ENCODE results near the gene CHGA. TPM values are rescaled to one million over a fixed set of nuclear protein-coding genes. Genes with fewer than 3 reads are reported as not detected.
A peak's percentile ranks its signal among the peaks of the same experiment; 100 is the strongest.

CHGA gene
- total RNA-seq, 1 experiment from 2014 or later, result not detected

DNA sequence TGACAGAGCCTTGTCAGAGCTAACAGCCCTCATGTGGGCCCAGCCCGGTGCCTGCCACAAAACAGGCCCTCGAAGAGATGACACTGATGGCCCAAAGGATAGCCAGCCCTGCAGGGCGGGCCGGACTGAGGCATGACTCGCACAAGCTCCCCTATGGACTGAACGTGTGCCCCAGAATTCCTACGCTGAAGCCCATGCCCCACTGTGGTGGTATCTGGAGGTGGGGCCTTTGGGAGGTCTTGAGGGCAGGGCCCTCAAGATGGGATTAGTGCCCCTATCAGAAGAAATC, 38.6 kb downstream of the CHGA start:
- no peak for DNase-seq (ENCODE audit: low read depth)

DNA sequence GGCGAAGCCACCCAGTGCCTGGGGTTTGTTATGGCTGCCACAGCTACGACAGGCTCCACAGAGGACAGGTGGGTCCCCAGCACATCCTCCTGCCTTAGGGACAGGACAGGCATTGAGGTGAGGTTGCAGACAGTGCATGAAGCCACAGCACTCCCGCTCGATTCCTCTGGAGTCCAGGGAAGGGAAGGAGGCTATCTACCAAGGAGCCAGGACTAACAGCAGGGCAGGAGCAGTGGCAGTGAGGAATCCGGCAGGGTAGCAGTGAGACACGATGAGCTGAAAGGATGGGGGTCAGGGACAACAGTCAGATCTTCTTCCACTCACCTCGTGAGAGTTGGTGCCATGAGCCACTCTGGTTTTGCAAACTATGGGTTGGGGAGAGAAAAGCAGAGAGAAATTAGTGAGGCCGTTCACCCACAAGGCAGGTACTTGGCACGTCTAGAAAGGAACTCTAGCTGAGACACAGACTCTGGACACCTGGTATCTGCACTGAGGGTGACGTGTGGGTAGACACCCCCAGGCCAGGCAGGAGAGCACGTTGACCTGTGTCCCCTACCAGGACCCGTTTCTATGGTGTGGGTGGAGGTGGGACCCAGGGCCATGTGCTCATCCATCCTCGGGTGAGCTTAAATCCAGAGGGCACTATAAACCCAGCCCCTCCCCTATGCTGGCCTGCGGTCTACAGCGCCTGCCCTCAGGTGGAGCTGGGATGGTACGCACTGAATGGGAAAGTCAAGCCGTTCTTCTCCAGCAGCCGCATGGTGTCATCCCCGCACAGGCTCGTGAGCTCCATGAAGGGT, 39.3 kb downstream of the CHGA start:
- DNase-seq (ENCODE audit: low read depth), result no peak

DNA sequence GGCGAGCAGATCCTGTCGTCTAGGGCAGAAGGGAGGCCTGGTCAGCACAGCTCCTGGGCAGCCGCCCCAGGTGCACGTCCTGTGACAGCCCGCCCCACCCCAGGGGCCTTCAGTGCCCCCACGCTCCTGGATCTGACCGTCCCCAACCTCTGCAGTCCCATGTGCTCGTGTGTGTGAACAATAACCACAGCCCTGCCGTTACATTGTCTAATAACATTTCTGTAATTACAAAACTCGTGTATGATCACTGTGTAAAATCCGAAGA, 39.8 kb downstream of the CHGA start:
- no peak for DNase-seq (ENCODE audit: low read depth)

DNA sequence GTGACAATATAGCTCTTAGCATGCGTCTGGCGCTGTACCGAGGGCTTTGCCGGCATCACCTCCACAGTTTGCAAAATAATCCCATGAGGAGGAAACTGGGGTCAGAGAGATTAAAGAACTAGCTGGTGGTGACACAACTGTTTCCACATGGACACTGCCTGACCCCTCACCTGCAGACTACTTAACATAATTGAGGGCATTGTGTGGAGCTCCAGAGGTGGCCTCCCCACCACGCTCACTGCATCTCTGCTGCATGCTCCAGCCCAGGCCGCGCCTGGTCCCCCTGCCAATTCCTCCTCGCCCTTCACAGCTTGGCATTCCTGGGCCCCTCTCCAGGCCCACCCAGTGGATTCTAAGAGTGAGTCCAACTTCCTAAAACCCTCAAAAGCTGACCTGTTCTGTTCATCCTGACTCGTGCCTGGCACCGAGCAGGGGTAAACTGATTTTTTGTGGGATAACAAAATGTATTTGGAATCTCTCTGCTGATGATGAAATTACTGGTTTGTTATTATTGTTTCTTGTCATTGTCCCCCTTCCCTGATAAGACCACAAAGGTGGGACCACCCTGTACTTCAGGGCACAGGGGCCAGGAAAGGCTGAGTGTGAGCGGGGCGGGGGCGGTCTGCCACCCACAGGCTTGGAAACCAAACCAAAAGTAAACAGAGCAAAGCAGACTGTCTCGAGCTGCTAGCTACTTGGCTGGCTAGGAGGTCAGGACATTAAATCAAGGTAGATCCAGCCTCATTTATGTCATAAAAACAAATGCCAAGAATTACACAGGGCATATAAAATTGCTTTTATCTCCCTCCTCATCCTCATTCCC, 40.6 kb downstream of the CHGA start:
- no peak for DNase-seq (ENCODE audit: low read depth)

DNA sequence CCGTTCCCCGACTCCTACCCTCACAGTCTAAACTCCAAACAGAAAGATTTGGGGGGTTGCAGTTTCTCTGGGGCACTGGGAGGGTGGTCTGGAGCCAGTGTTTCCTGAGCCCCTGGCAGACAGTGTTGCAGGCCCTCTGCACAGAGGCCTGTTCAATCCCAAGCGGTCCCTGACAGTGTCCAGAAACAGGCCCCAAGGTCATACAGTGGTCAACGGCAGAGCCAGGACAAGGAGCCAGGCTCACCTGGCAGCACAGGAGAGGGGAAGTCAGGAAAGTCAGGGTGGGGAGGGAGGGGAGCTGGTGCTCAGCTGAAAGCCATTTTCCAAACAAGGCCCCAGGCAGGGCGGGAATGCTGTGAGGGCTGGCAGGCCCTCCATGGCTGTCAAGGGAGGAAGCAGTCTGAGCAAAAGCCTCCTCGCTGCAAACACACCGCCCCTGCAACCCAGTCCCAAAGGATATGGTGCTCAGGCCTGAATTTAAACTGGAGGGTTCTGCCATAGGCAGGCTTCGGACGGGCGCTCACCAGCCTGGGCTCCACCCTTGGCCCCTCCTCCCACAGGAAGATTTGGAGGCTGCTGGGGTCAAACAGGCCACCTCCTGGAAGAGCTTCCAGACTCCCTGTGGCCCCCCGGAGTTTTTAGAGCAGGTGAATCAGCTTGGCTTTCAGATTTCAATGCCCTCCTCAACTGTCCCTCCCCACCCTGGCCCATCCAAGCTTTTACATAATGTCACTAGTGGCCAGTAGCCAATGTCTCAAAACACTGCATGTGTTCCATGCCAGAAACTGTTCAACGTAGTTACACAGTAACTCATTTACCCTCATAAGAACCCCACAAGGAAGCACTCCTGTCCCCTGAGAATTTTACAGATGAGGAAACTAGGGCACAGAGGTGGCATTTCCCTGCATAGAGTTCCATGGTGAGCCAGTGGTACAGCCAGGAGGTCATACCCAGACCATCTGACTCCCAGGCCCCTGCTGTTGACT, 41.5 kb downstream of the CHGA start:
- DNase-seq (ENCODE audit: low read depth), result no peak

DNA sequence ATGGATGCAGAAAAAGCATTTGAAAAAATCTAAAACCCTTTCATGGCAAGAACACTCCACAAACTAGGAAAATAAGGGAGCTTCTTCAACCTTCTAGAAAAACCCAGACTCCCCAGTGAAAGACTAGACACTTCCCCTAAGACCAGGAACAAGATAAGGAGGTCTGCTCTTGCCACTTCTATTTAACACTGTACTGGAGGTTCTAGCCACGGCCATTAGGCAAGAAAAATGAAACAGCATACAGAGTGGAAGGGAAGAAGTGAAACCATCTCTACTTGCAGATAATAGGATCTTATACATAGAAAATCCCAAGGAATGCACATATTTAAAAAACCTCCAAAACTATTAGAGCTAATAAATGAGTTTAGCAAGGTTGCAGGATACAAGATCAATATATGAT, 42.3 kb downstream of the CHGA start:
- DNase-seq (ENCODE audit: low read depth), result no peak

DNA sequence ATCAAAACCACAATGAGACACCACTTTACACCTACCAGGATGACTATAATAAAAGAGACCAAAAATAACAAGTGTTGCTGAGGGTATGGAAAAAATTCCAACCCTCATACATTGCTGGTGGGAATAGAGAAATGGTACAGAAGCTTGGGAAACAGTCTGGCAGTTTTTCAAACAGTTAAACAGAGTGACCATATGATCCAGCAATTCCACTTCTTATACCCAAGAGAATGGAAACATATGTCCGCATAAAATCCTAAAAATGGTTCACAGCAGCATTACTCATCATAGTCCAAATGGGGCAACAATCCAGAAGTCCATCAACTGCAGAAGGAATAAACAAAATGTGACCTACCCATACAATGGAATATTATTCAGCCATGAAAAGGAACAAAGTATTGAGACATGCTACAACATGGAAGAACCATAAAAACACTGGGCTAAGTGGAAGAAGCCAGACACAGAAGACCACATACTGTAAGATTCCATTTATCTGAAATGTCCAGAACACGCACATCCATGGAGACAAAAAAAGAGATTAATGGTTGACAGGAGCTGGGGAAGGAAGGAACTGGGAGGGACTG, 44.5 kb downstream of the CHGA start:
- no peak for DNase-seq (ENCODE audit: low read depth)

DNA sequence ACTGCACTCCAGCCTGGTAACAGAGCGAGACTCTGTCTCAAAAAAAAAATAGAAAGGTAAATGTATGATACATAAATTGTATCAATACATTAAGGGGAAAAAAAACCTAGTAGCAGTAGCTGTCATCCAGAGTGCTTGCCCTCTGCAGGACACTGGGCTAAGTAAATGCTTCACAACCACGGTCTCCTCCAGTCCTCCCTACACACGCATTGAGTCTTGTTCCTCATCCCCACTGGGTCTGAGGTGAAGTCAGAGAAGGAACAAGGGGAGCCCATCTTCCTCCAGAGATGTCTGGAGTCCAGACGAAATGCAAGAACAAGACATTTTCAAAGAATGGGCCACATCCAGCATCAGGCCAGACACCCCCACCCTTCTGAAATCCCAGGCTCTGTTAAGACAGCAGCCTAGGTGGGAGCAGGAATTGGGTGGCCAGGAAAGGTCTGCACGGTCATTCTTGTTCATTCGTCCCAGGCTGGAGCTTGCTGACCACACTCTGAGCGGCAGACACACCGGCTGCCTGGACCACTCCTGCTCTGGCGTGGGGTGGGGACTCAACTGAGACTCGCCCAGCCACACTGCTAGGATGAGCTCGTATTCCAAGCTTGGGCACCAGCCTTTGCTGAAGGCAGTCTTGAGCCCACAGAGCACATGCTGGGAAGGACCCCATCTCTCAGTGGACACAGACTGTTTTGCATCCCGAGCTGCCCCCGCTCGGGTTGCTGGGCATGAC, 45.5 kb downstream of the CHGA start:
- no peak for DNase-seq (ENCODE audit: low read depth)

DNA sequence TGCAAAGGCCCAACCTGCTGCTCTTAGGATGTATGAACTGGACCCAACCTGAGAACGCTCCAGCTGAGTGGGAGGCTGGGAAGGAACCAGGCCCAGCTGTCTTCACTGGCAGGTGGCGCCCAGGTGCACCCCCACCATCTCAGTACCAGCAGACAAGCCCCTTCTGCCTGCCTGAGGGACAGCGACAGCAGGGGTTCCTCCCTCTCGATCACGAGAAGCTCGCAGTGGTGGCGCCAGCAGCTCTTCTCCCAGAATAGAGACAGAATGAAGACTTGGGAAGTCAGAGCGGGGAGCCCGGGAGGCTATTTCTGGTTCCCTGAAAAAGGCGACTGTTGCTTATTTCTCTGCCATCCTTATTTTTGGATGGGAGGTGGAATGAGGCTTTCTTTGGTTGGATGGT, 46.5 kb downstream of the CHGA start:
- DNase-seq (ENCODE audit: low read depth), result no peak

DNA sequence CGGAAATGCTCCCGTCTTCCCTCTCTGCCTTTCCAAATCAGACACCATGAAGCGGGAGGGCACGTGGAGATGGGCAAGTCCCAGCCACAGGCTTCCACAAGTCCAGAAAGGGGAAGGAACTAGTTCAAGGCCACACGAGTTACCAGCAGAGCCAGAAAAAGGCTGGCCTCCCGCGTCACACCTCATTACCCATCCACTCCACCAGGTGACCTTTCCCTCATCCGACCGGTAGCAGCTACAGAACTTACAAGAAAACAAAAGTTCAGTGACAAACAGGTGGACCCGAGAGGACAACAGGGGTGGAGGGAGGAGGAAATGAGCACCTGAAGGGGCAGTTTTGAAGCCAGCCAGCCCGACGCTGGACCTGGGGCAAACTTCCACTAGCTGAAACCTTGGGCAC, 46.9 kb downstream of the CHGA start:
- no peak for DNase-seq (ENCODE audit: low read depth)

DNA sequence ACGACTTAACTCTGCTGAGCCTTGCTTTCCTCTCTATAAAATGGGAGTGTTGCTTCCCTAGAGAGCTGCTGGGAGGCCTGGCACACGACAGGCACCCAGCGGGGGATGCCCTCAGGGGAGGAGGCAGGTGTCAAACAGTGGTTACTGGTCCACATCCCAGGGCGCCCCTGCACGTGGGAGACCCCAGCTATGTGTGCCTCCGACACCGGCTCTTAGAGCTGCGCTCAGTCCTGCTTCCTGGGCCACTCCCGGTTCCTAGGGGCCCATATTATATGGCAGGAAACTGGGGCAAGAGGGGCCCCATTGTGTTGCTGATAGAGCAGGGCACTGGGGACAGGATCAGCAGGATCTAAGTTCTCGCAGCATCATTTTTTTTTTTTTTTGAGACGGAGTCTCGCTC, 47.3 kb downstream of the CHGA start:
- no peak for DNase-seq (ENCODE audit: low read depth)

DNA sequence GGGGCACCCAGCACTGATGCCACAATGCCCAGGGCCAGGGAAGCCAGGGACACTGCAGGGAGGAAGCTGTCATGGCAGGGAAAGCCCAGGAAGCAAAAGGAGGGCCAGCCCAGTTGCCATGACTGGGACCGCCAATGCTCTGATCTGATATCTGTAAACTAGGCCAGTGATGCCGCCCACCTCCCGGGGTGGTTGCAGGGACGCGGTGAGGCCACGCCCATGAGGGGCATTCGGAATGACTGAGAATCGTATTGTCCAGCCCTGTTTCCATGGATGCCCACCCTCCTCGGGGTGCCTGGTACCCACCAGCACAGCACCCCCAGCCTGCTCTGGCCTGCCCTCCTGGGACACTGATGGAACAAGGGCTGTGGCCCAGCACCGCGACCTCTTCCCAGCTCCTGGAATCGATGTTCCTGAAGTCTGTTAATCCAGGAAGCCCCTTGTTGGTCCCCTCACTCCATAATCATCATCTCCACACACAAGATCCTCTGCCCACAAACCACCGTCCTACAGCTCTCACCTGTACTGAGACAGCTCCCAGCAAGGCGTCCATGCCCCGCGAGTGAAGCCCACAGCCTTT, 48.7 kb downstream of the CHGA start:
- no peak for DNase-seq (ENCODE audit: low read depth)

DNA sequence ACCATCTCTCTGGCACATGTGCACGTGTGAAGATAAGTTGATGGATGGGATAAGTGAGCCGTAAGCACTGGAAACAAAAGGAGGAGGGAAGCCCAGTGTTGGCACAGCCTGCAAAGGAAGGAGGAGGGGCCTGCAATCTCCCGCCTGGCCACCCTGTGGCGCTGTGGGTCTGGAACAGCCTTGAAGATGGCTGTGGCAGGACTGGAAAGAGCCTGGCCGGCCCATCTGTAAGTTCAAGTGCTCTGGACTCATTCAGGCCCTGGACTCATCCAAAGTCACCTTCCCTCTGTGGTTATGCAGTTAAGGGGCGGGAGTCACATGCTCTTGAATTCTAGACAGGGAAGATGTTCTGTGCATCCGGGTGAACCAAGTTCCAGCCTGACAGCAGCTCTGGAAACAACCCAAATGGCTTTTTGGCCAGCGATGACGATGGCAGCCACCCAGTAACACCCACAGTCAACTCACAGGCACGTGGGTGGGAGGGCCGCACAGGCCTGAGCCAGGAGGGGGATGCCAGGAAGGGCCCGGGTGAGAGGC, 50.4 kb downstream of the CHGA start:
- peak; percentile 66 for DNase-seq (ENCODE audit: low read depth)

DNA sequence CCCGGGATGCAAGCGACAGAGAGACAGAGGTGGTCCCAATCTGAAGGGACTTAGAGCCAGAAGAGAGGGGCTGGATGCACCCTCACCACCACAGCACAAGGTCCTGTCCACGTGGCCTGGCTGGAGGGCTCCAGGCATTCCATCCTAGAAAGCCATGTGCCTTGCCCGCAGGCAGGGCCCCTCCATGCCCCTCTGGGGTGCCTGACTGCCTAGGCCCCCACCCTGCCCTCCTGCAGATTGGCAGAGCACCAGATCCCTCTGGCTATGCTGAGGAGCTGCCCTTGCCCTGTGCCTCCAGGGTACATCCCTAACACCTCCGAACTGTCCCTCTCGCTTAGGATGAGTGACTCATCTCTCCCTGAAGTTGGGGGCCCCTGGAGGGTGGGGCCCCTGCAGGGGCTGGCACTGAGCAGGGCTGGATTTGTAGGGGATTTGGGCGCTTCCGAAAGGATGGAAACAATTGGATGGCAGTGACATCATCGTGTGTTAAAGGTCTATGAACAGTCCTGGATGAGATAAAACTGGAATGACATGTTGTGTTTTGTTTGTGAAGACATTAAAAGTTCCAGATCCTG, 50.9 kb downstream of the CHGA start:
- DNase-seq (ENCODE audit: low read depth), result no peak

DNA sequence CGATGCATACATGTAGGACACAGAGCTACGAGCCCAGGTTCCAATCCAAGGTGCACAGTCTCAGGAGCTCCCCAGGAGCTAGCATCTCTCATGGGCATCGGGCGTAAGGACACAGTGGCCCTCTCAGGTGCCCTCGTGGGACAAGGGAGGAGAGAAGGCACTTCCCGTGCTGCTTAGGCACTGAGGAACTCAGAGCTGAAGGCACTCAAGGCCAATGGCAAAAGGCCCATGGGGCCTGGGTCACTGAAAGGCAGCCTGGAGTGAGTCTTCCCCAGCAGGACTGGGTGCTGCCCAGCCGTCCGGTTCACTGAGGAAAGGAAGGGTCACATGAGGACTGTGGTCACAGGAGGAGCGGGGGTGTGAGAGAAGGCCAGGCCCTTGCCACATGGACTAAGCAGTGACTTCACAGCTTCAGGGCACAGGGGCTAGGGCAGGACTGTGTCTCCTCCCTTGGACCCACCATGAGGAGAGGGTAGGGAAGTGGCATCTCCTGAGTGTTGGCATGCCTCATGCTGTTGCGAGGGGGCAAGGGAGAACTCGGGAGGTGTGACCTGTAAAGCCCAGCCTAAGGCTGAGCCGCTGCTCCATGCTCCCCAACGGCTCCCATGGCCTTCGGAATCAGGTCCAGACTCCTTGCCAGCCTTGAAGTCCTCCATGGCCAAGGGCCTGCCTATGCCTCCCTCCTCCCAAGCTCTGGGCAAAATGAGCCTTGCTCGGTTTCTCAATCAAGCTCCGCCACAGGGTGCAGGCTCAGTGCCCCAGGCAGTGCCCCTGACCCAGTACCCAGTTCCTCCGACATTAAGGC, 51.8 kb downstream of the CHGA start:
- no peak for DNase-seq (ENCODE audit: low read depth)

DNA sequence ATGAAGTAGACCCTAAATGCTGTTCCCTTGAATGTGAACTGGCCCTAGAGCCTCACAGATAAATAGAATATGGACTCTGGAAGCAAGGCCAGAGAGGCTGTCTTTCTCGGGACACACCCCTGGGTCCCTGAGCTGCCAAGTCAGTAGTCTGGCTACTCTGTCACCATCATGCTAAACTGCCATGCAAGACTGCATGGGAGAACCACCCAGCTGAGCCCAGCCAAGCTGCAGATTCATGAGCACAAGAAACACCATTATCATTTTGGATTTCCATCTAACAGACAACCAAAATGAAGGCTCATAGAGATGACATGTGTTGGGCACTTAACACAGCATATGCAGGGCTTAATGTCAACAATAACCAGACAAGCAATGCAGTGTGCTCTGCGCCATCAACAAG, 53.3 kb downstream of the CHGA start:
- no peak for DNase-seq (ENCODE audit: low read depth)

DNA sequence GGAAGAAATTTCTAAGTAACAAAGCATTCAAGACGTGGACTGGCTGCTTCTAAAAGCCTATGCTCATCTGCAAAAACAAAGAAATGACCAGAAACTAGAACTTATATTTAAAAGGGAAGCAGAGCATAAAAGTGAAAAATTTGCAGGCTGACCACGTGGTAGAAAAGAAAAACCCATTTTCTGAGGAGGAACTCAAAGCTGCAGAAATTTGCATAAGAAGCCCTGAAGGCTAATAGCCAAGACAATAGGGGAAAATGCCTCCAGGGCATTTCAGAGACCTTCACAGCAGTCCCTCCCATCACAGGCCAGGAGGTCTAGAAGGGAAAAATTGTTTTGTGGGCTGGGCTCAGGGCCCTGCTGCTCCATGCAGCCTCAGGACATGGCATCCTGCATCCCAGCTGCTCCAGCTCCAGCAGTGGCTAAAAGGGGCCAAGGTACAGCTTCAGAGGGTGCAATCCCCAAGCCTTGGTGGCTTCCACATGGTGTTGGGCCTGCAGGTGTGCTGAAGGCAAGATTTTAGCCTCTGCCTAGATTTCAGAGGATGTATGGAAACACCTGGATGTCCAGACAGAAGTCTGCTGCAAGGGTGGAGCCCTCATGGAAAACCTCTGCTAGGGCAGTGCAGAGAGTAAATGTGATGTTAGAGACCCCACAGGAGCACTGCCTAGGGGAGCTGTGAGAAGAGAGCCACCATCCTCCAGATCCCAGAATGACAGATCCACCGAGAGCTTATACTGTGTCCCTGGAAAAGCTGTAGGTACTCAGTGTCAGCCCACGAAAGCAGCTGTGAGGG, 55.5 kb downstream of the CHGA start:
- no peak for DNase-seq (ENCODE audit: low read depth)

DNA sequence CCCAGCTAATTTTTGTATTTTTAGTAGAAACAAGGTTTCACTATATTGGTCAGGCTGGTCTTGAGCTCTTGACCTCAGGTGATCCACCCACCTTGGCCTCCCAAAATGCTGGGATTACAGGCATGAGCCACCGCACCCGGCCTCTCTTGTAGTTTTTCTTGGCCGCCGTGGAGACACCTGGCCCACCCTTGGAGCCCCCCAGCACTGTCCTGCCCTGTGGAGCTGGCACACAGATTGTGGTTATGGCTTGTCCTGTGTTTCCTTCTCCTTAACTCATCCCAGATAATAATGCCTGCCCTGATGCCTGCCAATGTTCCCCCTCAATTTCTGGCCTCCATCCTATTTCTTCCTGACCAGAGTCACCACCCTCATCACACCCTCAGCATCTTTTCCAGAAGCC, 57.9 kb downstream of the CHGA start:
- DNase-seq (ENCODE audit: low read depth), result no peak

DNA sequence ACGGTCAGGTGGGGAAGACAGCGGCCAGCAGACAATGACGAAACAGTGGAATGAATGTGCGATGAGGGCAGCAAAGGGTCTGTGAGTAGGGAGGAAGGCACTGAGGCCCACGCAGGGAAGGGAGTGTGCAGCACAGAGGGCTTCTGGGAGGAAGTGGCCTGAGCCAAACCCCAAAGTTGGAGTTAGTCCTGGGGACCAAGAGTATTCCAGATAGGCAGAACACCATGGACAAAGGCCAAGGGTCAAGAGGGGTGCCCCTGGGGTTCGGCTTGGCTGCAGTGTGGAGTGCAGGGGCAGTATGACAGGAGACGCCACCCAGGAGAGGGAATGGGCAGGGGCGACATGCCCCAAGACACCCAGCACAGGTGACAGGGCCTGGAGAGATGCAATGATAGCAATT, 58.8 kb downstream of the CHGA start:
- no peak for DNase-seq (ENCODE audit: low read depth)
